A549 treated with AZD2906 at 1 μM for 4 hours (cell line): ENCODE data around the gene TFCP2. TPM values are rescaled to one million over a fixed set of nuclear protein-coding genes. Genes with fewer than 3 reads are reported as not detected.

Experiments
- total RNA-seq: library from RNA; stranded (reverse); fragments of 200-300 nt; extraction: Qiagen RNA extraction; gene quantifications from 5 replicates; pipeline ENCODE4 v1.2.3, GENCODE V29; 2022

The TFCP2 gene, protein sequence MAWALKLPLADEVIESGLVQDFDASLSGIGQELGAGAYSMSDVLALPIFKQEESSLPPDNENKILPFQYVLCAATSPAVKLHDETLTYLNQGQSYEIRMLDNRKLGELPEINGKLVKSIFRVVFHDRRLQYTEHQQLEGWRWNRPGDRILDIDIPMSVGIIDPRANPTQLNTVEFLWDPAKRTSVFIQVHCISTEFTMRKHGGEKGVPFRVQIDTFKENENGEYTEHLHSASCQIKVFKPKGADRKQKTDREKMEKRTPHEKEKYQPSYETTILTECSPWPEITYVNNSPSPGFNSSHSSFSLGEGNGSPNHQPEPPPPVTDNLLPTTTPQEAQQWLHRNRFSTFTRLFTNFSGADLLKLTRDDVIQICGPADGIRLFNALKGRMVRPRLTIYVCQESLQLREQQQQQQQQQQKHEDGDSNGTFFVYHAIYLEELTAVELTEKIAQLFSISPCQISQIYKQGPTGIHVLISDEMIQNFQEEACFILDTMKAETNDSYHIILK
- total RNA-seq: 17.9 to 19.3 TPM (median 18.7 TPM) in 5 replicates

DNA sequence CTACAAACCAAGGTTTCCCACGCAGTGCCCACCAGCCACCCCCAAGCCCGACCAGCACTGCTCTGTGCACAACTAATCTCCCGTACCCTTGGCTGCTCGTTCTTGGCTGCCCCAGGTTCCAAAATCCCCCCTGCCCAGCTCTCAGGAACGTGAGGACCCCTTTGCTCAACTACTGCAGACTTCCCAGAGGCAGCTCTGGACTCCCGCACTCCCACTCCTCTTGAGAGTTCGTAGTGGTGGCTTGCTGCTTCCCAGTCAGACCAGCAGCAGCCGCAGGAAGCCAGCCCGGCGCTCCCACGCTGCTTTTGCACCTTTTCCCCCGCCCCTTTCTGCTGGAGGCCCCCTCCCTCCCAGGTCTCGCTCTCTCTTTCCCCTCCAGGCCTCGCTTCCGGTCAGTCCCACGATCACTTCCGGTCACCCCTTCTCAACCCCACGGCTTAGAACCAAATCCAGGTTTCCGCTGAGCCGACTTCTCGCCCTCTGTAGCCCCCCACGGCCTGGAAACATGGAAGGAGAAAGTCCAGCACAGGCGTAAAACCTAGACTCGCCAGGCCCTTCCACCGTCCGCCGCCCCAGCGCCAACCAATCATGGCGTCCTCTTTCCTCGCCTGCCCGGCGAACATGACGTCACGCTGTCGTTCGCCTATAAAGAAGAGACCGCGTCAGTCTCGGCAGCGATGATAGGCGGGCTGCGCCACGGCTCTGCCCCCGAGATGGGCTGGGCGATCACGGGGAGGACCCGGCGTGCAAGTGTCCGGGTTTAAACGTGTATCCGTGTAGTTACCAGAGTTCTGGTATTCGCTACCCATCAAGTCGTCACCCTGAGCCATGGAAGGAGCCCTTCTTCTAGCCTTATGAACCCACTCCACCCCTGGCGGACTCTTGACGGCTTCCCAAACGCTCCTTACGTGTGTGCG is at the start of gene TFCP2:
TFCP2 (minus strand) TSS at position 621 of the 917 bp plus-strand sequence. CDS start 713 bp downstream, outside the sequence.

GRCh38 chr12:51217968-51218606 is 45.2 kb upstream of the TFCP2 start, which contains the start of gene POU6F1:
POU6F1 (minus strand) TSS chr12:51218062; CDS start chr12:51206836, 11,226 bp downstream.

GRCh38 chr12:51083126-51083833 is 89.7 kb downstream of the TFCP2 start, which contains the start of gene CSRNP2:
CSRNP2 (minus strand) TSS chr12:51083596; CDS start chr12:51076561, 7,035 bp downstream.

GRCh38 chr12:51047655-51048540 is 125.0 kb downstream of the TFCP2 start, which contains the start of gene LETMD1:
LETMD1 (plus strand) TSS chr12:51048327; CDS start chr12:51048357, 30 bp downstream.

Other genes starting within 250 kb of the TFCP2 start
- gene HIGD1C, start 220.6 kb downstream of the TFCP2 start, total RNA-seq: not detected in 5 replicates
- 17.6 to 22.9 TPM (median 20.3 TPM) in 5 replicates for gene SLC11A2, start 146.8 kb downstream of the TFCP2 start, total RNA-seq
- gene LETMD1, start 124.8 kb downstream of the TFCP2 start, total RNA-seq: 20.5 to 23.8 TPM (median 22.3 TPM) in 5 replicates
- 11.3 to 13.3 TPM (median 12.7 TPM) in 5 replicates for gene CSRNP2, start 89.5 kb downstream of the TFCP2 start, total RNA-seq
- gene POU6F1, start 44.9 kb upstream of the TFCP2 start, total RNA-seq: 0.99 to 1.8 TPM (median 1.6 TPM) in 5 replicates
- 316 to 381 TPM (median 322 TPM) in 5 replicates for gene DAZAP2, start 65.7 kb upstream of the TFCP2 start, total RNA-seq
- 20.2 to 26.6 TPM (median 24.6 TPM) in 5 replicates for gene SMAGP, start 97.3 kb upstream of the TFCP2 start, total RNA-seq
- 0.08 to 0.17 TPM (median 0.13 TPM) in 5 replicates for gene BIN2, start 151.0 kb upstream of the TFCP2 start, total RNA-seq
- not detected in 5 replicates for gene CELA1, start 173.5 kb upstream of the TFCP2 start, total RNA-seq
- 2.4 to 3.3 TPM (median 3.1 TPM) in 5 replicates for gene GALNT6, start 218.3 kb upstream of the TFCP2 start, total RNA-seq